ENCODE results near the gene SERPINI2. TPM values are rescaled to one million over a fixed set of nuclear protein-coding genes. Genes with fewer than 3 reads are reported as not detected.
"Not testable (repeated sequence)": the region's sequence is repeated elsewhere in the genome, so short reads cannot be mapped to it uniquely, and the experiment has no call there.

SERPINI2 gene
- total and polyA plus RNA-seq, 2 of the 13 experiments (the other 11 are each of a cell fraction or from before 2014, with no cell fraction given), result not detected

DNA sequence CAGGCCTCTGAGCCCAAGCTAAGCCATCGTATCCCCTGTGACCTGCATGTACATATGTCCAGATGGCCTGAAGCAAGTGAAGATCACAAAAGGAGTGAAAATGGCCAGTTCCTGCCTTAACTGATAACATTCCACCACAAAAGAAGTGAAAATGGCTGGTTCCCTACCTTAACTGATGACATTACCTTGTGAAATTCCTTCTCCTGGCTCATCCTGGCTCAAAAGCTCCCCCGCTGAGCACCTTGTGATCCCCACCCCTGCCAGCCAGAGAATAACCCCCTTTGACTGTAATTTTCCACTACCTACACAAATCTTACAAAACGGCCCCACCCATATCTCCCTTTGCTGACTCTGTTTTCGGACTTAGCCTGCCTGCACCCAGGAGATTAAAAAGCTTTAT, 51.4 kb downstream of the SERPINI2 start:
- POLR2A ChIA-PET, result not testable (repeated sequence)

GRCh38 chr3:167409611-167410010, 64.2 kb downstream of the SERPINI2 start:
- Histone ChIP-seq H3K36me3 (replicated peaks in 1 of 2; ENCODE audit: control insufficient read depth in 1 of 2, insufficient read depth in 2 of 2, low read length in 2 of 2) (no peaks in the 10 kb centered on the region), H3K9ac (ENCODE audit: insufficient read depth, low read depth, low read length) (no peak overlapping the region), H2AFZ (ENCODE audit: low read length) (no peak overlapping the region), H3K27me3 (ENCODE audit: control insufficient read depth in 1 of 2, insufficient read depth in 2 of 2, low read length in 2 of 2) (no peaks in the 10 kb centered on the region), H3K4me1 (ENCODE audit: insufficient read depth, low read length) (no peaks in the 10 kb centered on the region), H3K4me2 (ENCODE audit: low read depth, low read length) (no peak overlapping the region), H3K9me3 (ENCODE audit: low read length) (no peaks in the 10 kb centered on the region), H3K4me3 (replicated peaks in 1 of 3; ENCODE audit: insufficient read depth in 1 of 3, low read depth in 2 of 3, low read length in 3 of 3) (no peak overlapping the region), H3K79me2 (ENCODE audit: insufficient read depth, low read length) (no peaks in the 10 kb centered on the region), H4K20me1 (ENCODE audit: insufficient read depth, low read length) (no peaks in the 10 kb centered on the region), H3K27ac (ENCODE audit: extremely low read length, insufficient read depth, low read length) (no peak overlapping the region)
- no peak for FAIRE-seq
- DNase-seq (ENCODE audit: low spot score), result no peak
- no TSS peak for BruUV-seq (replicated peaks)
- ChIA-PET POLR2A (no interaction called here), CTCF (ENCODE audit: low intra/inter-chr PET ratio, low total read pairs) (no interaction called here)
- no peak for ATAC-seq
- intact Hi-C loops (cut with micrococcal nuclease; ENCODE audit: unreplicated experiment) (loop anchor here (10.0 kb wide), 1 partner anchor 635 kb away; no protein-coding TSS in a partner anchor), in situ Hi-C loops (cut with HindIII; ENCODE audit: extremely low pct_ligation_motif_present, low pct_unique_long_range_greater_than_20kb) (loop anchor here (5.0 to 25.0 kb wide), 2 partner anchors 278 to 473 kb away; no protein-coding TSS in a partner anchor)
- 0% methylated on average over 1 of the region's 1 CpG for WGBS (ENCODE audit: low lambda C conversion rate)
- no peak for TF ChIP-seq PRDM15 (CRISPR knock-in tag; IDR thresholded peaks at IDR 0.05)
- TF ChIP-seq SYNCRIP (IDR thresholded peaks at IDR 0.05; ENCODE audit: insufficient read depth, low read depth, low read length), result no peak
- TF ChIP-seq AGO1 (IDR thresholded peaks at IDR 0.05; ENCODE audit: low read depth, low read length, poor library complexity, severe bottlenecking), result no peak
- no peak for TF ChIP-seq SOX5 (CRISPR knock-in tag; IDR thresholded peaks at IDR 0.05; ENCODE audit: borderline replicate concordance)
- no peak for TF ChIP-seq MAFG (CRISPR knock-in tag; IDR thresholded peaks at IDR 0.05)
- TF ChIP-seq REXO4 (CRISPR knock-in tag; IDR thresholded peaks at IDR 0.05; ENCODE audit: borderline replicate concordance), result no peak
- TF ChIP-seq, protein P1, sequence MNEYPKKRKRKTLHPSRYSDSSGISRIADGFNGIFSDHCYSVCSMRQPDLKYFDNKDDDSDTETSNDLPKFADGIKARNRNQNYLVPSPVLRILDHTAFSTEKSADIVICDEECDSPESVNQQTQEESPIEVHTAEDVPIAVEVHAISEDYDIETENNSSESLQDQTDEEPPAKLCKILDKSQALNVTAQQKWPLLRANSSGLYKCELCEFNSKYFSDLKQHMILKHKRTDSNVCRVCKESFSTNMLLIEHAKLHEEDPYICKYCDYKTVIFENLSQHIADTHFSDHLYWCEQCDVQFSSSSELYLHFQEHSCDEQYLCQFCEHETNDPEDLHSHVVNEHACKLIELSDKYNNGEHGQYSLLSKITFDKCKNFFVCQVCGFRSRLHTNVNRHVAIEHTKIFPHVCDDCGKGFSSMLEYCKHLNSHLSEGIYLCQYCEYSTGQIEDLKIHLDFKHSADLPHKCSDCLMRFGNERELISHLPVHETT (CRISPR knock-in tag; conservative IDR thresholded peaks at IDR 0.05), result no peak
- no peak for TF ChIP-seq ZNF607 (CRISPR knock-in tag; IDR thresholded peaks at IDR 0.05; ENCODE audit: borderline replicate concordance)
- no peak for TF ChIP-seq LRRFIP1 (CRISPR knock-in tag; conservative IDR thresholded peaks at IDR 0.05)

More for the DNA sequence above, 51.4 kb downstream of the SERPINI2 start:
- FAIRE-seq; DNase-seq (ENCODE audit: low spot score); H4K20me1 ChIP-seq (ENCODE audit: insufficient read depth, low read length); H3K4me2 ChIP-seq (ENCODE audit: low read depth, low read length); H3K4me3 ChIP-seq (replicated peaks in 1 of 3; ENCODE audit: insufficient read depth in 1 of 3, low read depth in 2 of 3, low read length in 3 of 3); H3K27me3 ChIP-seq (ENCODE audit: control insufficient read depth in 1 of 2, insufficient read depth in 2 of 2, low read length in 2 of 2); H3K4me1 ChIP-seq (ENCODE audit: insufficient read depth, low read length); H3K79me2 ChIP-seq (ENCODE audit: insufficient read depth, low read length); intact Hi-C loops (cut with micrococcal nuclease; ENCODE audit: unreplicated experiment); H3K9me3 ChIP-seq (ENCODE audit: low read length); CTCF ChIA-PET (ENCODE audit: low intra/inter-chr PET ratio, low total read pairs); H3K9ac ChIP-seq (ENCODE audit: insufficient read depth, low read depth, low read length); H3K36me3 ChIP-seq (replicated peaks in 1 of 2; ENCODE audit: control insufficient read depth in 1 of 2, insufficient read depth in 2 of 2, low read length in 2 of 2); ATAC-seq; H2AFZ ChIP-seq (ENCODE audit: low read length); H3K27ac ChIP-seq (ENCODE audit: extremely low read length, insufficient read depth, low read length); BruUV-seq (replicated peaks): not testable (repeated sequence)
- 14% methylated on average over 4 of the region's 4 CpGs for WGBS (ENCODE audit: low lambda C conversion rate)
- in situ Hi-C loops (cut with HindIII; ENCODE audit: extremely low pct_ligation_motif_present, low pct_unique_long_range_greater_than_20kb), result loop anchor here (25.0 kb wide), 1 partner anchor 265 kb away; no protein-coding TSS in a partner anchor
